Hematopoietic multipotent progenitor cell treated with erythropoietin and hydrocortisone succinate and interleukin-3 and kit ligand, for 17 days (in vitro differentiated cells): ENCODE results near the gene PADI1.

Source experiments
- DNase-seq: peaks from one replicate; pipeline ENCODE4 v3.0.0-alpha.2; 2015; ENCODE audit warnings: low spot score

The PADI1 gene

GRCh38 chr1:17204546-17205440 lies at the start of gene PADI1:
PADI1 (plus strand) TSS chr1:17205128; CDS start chr1:17205218, 90 bp downstream.
- DNase-seq = no peak

- DNase-seq = no peak
Measured at GRCh38 chr1:17155257-17155920, 49.5 kb upstream of the PADI1 start.

- DNase-seq = no peak
Measured at GRCh38 chr1:17156108-17156507, 48.8 kb upstream of the PADI1 start.

GRCh38 chr1:17158961-17159360 lies 46.0 kb upstream of the PADI1 start:
- no peak for DNase-seq

GRCh38 chr1:17161137-17161740 lies 43.7 kb upstream of the PADI1 start:
- no peak for DNase-seq

- DNase-seq = no peak
Measured at GRCh38 chr1:17161926-17162800, 42.8 kb upstream of the PADI1 start.

GRCh38 chr1:17162941-17163340 lies 42.0 kb upstream of the PADI1 start:
- no peak for DNase-seq

GRCh38 chr1:17163371-17163770 lies 41.6 kb upstream of the PADI1 start:
- DNase-seq = no peak

GRCh38 chr1:17163789-17164666 lies 40.9 kb upstream of the PADI1 start:
- DNase-seq = no peak

GRCh38 chr1:17165823-17166222 lies 39.1 kb upstream of the PADI1 start:
- DNase-seq = no peak

GRCh38 chr1:17167041-17167785 lies 37.7 kb upstream of the PADI1 start:
- DNase-seq = no peak

GRCh38 chr1:17167786-17168090 lies 37.2 kb upstream of the PADI1 start:
- no peak for DNase-seq

- no peak for DNase-seq
Measured at GRCh38 chr1:17168091-17168876, 36.6 kb upstream of the PADI1 start.

- no peak for DNase-seq
Measured at GRCh38 chr1:17170571-17170970, 34.4 kb upstream of the PADI1 start.

- DNase-seq = no peak
Measured at GRCh38 chr1:17173217-17173616, 31.7 kb upstream of the PADI1 start.

- no peak for DNase-seq
Measured at GRCh38 chr1:17176306-17177061, 28.4 kb upstream of the PADI1 start.

GRCh38 chr1:17177651-17178050 lies 27.3 kb upstream of the PADI1 start:
- no peak for DNase-seq

GRCh38 chr1:17181781-17182464 lies 23.0 kb upstream of the PADI1 start:
- no peak for DNase-seq
